Kidney (tissue), 14 donors: ENCODE results near the gene CIT. TPM values are rescaled to one million over a fixed set of nuclear protein-coding genes. Genes with fewer than 3 reads are reported as not detected.

Experiments
- DNase-seq, 5 donors: peaks; one replicate each; pipeline ENCODE4 v3.0.0-alpha.2; 2013 to 2020
- FAIRE-seq: peaks from 2 replicates; lab custom pipeline; 2012; peaks lifted over from hg19 to GRCh38; lab: Jason Lieb, UNC
- H3K27ac ChIP-seq, 2 donors: one replicate each; pipeline ENCODE4 v1.7.0; 2013; ENCODE audit warnings: low read depth in 2 of 2, low read length in 2 of 2, inconsistent platforms in 1 of 2
- H3K27me3 ChIP-seq: one replicate; pipeline ENCODE4 v1.7.1; 2013; ENCODE audit warnings: low read length, inconsistent platforms; ENCODE audit not compliant: control insufficient read depth, insufficient read depth
- H3K36me3 ChIP-seq, 3 donors: one replicate each; pipeline versions ENCODE4 v1.7.0 to v1.7.1; 2013; ENCODE audit warnings: low read length in 3 of 3, control low read depth in 1 of 3, inconsistent platforms in 1 of 3; ENCODE audit not compliant: insufficient read depth in 3 of 3, control insufficient read depth in 2 of 3
- H3K4me1 ChIP-seq, 3 donors: one replicate each; pipeline versions ENCODE4 v1.7.0 to v1.7.1; 2013; ENCODE audit warnings: low read length in 3 of 3, inconsistent platforms in 1 of 3, low read depth in 1 of 3; ENCODE audit not compliant: control insufficient read depth in 2 of 3, insufficient read depth in 2 of 3
- H3K4me3 ChIP-seq, 3 donors: one replicate each; pipeline versions ENCODE4 v1.7.0 to v1.8.1; 2013; ENCODE audit warnings: low read length in 3 of 3, control low read depth in 1 of 3, inconsistent platforms in 1 of 3
- H3K9ac ChIP-seq, 3 donors: one replicate each; pipeline versions ENCODE4 v1.7.0 to v1.7.1; 2013; ENCODE audit warnings: low read length in 3 of 3, control low read depth in 1 of 3, inconsistent platforms in 1 of 3
- H3K9me3 ChIP-seq, 3 donors: one replicate each; pipeline versions ENCODE4 v1.7.0 to v1.7.1; 2013; ENCODE audit warnings: low read length in 3 of 3, control low read depth in 1 of 3, inconsistent platforms in 1 of 3; ENCODE audit not compliant: control insufficient read depth in 2 of 3, insufficient read depth in 1 of 3
- CTCF ChIP-seq: IDR thresholded peaks from 3 replicates; pipeline ENCODE4 v1.5.1; 2012; ENCODE audit warnings: mild to moderate bottlenecking, moderate library complexity, borderline replicate concordance; ENCODE audit not compliant: insufficient read depth; ENCODE audit errors: extremely low read depth
- intact Hi-C: fragments of 100-400 bp; cut with DNase I; formaldehyde crosslinking; loops from one replicate; pipeline ENCODE4 v1.11.1; 2022
- polyA plus RNA-seq: library from polyadenylated mRNA; stranded (reverse); fragments of 350-450 nt; fragmentation: Illumina TruSeq; extraction: RNeasy Lipid Tissue Mini Kit (QIAGEN cat#74804); gene quantifications from one replicate; pipeline ENCODE4 v1.2.3, GENCODE V29; 2014; ENCODE audit warnings: low read depth, low replicate concordance; ENCODE audit not compliant: insufficient read depth
- total RNA-seq: library from RNA; stranded (reverse); fragmentation: NEBNext Ultra II Directional; extraction: Animal tissue kit (Norgen Biotek cat#: 25700); gene quantifications from one replicate; pipeline ENCODE4 v1.2.1, GENCODE V29; 2021
- donor health status: control.
- donor health status: control.
- donor health status: control.
- donor health status: control.
- donor health status: control.
- donor health status: DM: yes; HTN: yes; CAD: no.
- donor health status: Normal renal cell carcinoma (clear cell type).

The CIT gene
- total and polyA plus RNA-seq, 2 donors from 2014 or later, result 3.0 to 81.6 TPM

GRCh38 chr12:119687406-119687805 lies 189.7 kb downstream of the CIT start:
- peaks cover 23 to 79% (median 51%) of the 10 kb centered on the region in 3 donors for H3K4me1 ChIP-seq
- H3K9ac ChIP-seq, result no peak overlapping the region
- intact Hi-C loops, result no loop called here
- no peaks in the 10 kb centered on the region for H3K36me3 ChIP-seq
- DNase-seq, result peak in 3 of 5 donors; percentile 47 to 84 (median 48)
- no peaks in the 10 kb centered on the region for H3K9me3 ChIP-seq
- no peak for FAIRE-seq
- peak overlapping the region; percentile 97 for H3K27ac ChIP-seq
- H3K4me3 ChIP-seq, result no peak overlapping the region
- no peak for TF ChIP-seq CTCF
- no peaks in the 10 kb centered on the region for H3K27me3 ChIP-seq

GRCh38 chr12:119686776-119687175 lies 190.3 kb downstream of the CIT start:
- FAIRE-seq, result no peak
- Histone ChIP-seq H3K27ac (peak overlapping the region; percentile 97), H3K27me3 (no peaks in the 10 kb centered on the region), H3K4me3 (no peak overlapping the region), H3K4me1 (peaks cover 28 to 79% (median 52%) of the 10 kb centered on the region in 3 donors), H3K36me3 (no peaks in the 10 kb centered on the region), H3K9ac (peak overlapping the region in 1 of 3 donors; percentile 23), H3K9me3 (no peaks in the 10 kb centered on the region)
- no peak for TF ChIP-seq CTCF
- intact Hi-C loops, result no loop called here
- DNase-seq, result no peak

GRCh38 chr12:119686355-119686754 lies 190.8 kb downstream of the CIT start:
- peak overlapping the region in 1 of 3 donors; percentile 18 for H3K4me3 ChIP-seq
- peak overlapping the region; percentile 97 for H3K27ac ChIP-seq
- H3K4me1 ChIP-seq, result peaks cover 28 to 79% (median 55%) of the 10 kb centered on the region in 3 donors
- intact Hi-C loops, result no loop called here
- no peak for FAIRE-seq
- no peaks in the 10 kb centered on the region for H3K9me3 ChIP-seq
- H3K27me3 ChIP-seq, result no peaks in the 10 kb centered on the region
- H3K9ac ChIP-seq, result peak overlapping the region in 1 of 3 donors; percentile 23
- no peaks in the 10 kb centered on the region for H3K36me3 ChIP-seq
- TF ChIP-seq CTCF, result no peak
- DNase-seq, result no peak

GRCh38 chr12:119685375-119685774 lies 191.7 kb downstream of the CIT start:
- H3K9me3 ChIP-seq, result no peaks in the 10 kb centered on the region
- DNase-seq (no peak), FAIRE-seq (no peak)
- H3K27me3 ChIP-seq, result no peaks in the 10 kb centered on the region
- peak overlapping the region; percentile 97 for H3K27ac ChIP-seq
- intact Hi-C loops, result no loop called here
- TF ChIP-seq CTCF, result no peak
- peak overlapping the region in 1 of 3 donors; percentile 23 for H3K9ac ChIP-seq
- H3K4me1 ChIP-seq, result peaks cover 29 to 80% (median 65%) of the 10 kb centered on the region in 3 donors
- H3K36me3 ChIP-seq, result peaks cover 0 to 5% (median 4%) of the 10 kb centered on the region in 3 donors
- peak overlapping the region in 1 of 3 donors; percentile 17 for H3K4me3 ChIP-seq
